Measurements from ENCODE around the gene NUP107.

GRCh38 chr12:68762691-68763090 lies 75.9 kb downstream of the NUP107 start:
- TF ChIP-seq, protein P1, sequence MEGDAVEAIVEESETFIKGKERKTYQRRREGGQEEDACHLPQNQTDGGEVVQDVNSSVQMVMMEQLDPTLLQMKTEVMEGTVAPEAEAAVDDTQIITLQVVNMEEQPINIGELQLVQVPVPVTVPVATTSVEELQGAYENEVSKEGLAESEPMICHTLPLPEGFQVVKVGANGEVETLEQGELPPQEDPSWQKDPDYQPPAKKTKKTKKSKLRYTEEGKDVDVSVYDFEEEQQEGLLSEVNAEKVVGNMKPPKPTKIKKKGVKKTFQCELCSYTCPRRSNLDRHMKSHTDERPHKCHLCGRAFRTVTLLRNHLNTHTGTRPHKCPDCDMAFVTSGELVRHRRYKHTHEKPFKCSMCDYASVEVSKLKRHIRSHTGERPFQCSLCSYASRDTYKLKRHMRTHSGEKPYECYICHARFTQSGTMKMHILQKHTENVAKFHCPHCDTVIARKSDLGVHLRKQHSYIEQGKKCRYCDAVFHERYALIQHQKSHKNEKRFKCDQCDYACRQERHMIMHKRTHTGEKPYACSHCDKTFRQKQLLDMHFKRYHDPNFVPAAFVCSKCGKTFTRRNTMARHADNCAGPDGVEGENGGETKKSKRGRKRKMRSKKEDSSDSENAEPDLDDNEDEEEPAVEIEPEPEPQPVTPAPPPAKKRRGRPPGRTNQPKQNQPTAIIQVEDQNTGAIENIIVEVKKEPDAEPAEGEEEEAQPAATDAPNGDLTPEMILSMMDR (IDR thresholded peaks at IDR 0.05; ENCODE audit: insufficient read depth, low read length, poor library complexity, severe bottlenecking) = no peak
- TF ChIP-seq EZH2phosphoT487 (conservative IDR thresholded peaks at IDR 0.05; ENCODE audit: low read length) = no peak
